K562 (cell line): ENCODE data around the gene CAPN10. TPM values are rescaled to one million over a fixed set of nuclear protein-coding genes. Genes with fewer than 3 reads are reported as not detected.

Experiments used
- AFF1 ChIP-seq, 2 experiments: fragments of 450-650 bp; IDR thresholded peaks; 2 replicates each; pipeline ENCODE4 v1.6.1; 2018; ENCODE audit warnings: mild to moderate bottlenecking in 2 of 2, low read depth in 1 of 2; ENCODE audit not compliant: partially characterized antibody in 2 of 2
- BMI1 ChIP-seq: fragments of 150-350 bp; IDR thresholded peaks from 2 replicates; pipeline ENCODE4 v1.6.1; 2014; ENCODE audit warnings: low read length
- CREBBP ChIP-seq: IDR thresholded peaks from one replicate; pipeline ENCODE4 v1.6.1; 2012; ENCODE audit warnings: low read depth, mild to moderate bottlenecking, control low read depth, inconsistent platforms, low read length
- HCFC1 ChIP-seq: IDR thresholded peaks from 2 replicates; pipeline ENCODE4 v1.6.1; 2012; ENCODE audit warnings: low read depth, low read length, improper control_type of control experiment
- MLLT1 ChIP-seq, 2 experiments: fragments of 450-650 bp; IDR thresholded peaks; 2 replicates each; pipeline ENCODE4 v1.6.1; 2016
- POU5F1 ChIP-seq: fragments of 150-350 bp; IDR thresholded peaks from 2 replicates; pipeline ENCODE4 v1.6.1; 2014; ENCODE audit warnings: borderline replicate concordance, low read length, low read depth, mild to moderate bottlenecking; ENCODE audit not compliant: partially characterized antibody
- PRMT5 ChIP-seq: sonication (generic); formaldehyde crosslinking; IDR thresholded peaks from 2 replicates; pipeline ENCODE4 v1.5.0; 2020; ENCODE audit warnings: missing genetic modification reagents
- ZFPM2 ChIP-seq: fragments of 250-450 bp; sonication (Bioruptor Pico); IDR thresholded peaks from 2 replicates; pipeline ENCODE4 v1.5.1; 2022; ENCODE audit warnings: mild to moderate bottlenecking
- polyA plus RNA-seq, 8 experiments: library from polyadenylated mRNA; depleted of rRNA in 4 of 8; stranded (reverse) in 5 of 8; unstranded in 3 of 8; fragments of >200 nt; fragmentation: Nextera tagmentation in 2 of 8; fragmentation: Illumina TruSeq in 1 of 8; extraction: Ambion mirVana in 2 of 8; extraction: Trizol in 1 of 8; gene quantifications; 2 replicates each; pipeline versions ENCODE4 v1.2.1 to v1.2.3, GENCODE V29; 2011 to 2014; ENCODE audit warnings: inconsistent platforms in 1 of 8, missing spikeins in 1 of 8
- total RNA-seq, 7 experiments: library from RNA; depleted of rRNA in 6 of 7; stranded (reverse); fragments of >200 nt in 6 of 7; fragmentation: Illumina TruSeq in 2 of 7; extraction: Trizol in 2 of 7; gene quantifications; 2 replicates each; pipeline versions ENCODE4 v1.2.1 to v1.2.3, GENCODE V29; 2011 to 2021; ENCODE audit warnings: low replicate concordance in 1 of 7

CAPN10 gene
- total and polyA plus RNA-seq, 9 of the 15 experiments (the other 6 are each of a cell fraction or from before 2014, with no cell fraction given), result 0.08 to 26.1 (median 8.4) TPM

GRCh38 chr2:240591784-240592183, 5.2 kb downstream of the CAPN10 start (continued):
- TF ChIP-seq AFF1 (IDR thresholded peaks at IDR 0.05; ENCODE audit: low read depth in 1 of 2, partially characterized antibody in 2 of 2) (no peak), POU5F1 (no peak), CREBBP (no peak), MLLT1 (IDR thresholded peaks at IDR 0.05) (no peak), ZFPM2 (CRISPR knock-in tag) (no peak), BMI1 (no peak), HCFC1 (no peak), PRMT5 (no peak)
